Hepatocyte (in vitro differentiated cells): ENCODE measurements around the gene POLG. TPM values are rescaled to one million over a fixed set of nuclear protein-coding genes. Genes with fewer than 3 reads are reported as not detected.

Experiments
- DNase-seq: peaks from one replicate; pipeline ENCODE4 v3.0.0-alpha.2; 2016; ENCODE audit warnings: low spot score
- H2AFZ ChIP-seq: fragments of 200-600 bp; sonication (generic); 2 replicates; pipeline ENCODE4 v1.6.0; 2016; ENCODE audit warnings: antibody characterized with exemption, mild to moderate bottlenecking
- H3K27ac ChIP-seq: fragments of 200-600 bp; sonication (generic); 2 replicates; pipeline ENCODE4 v1.5.1; 2016; ENCODE audit warnings: mild to moderate bottlenecking
- H3K27me3 ChIP-seq: fragments of 200-600 bp; sonication (generic); 2 replicates; pipeline ENCODE4 v1.6.1; 2016
- H3K36me3 ChIP-seq: fragments of 200-600 bp; sonication (generic); replicated peaks from 2 replicates; pipeline ENCODE4 v1.5.1; 2016; ENCODE audit warnings: low read depth; ENCODE audit not compliant: insufficient read depth
- H3K4me1 ChIP-seq: fragments of 200-600 bp; sonication (generic); 2 replicates; pipeline ENCODE4 v1.5.1; 2016; ENCODE audit warnings: mild to moderate bottlenecking, moderate library complexity; ENCODE audit not compliant: insufficient read depth
- H3K4me2 ChIP-seq: fragments of 200-600 bp; sonication (generic); 2 replicates; pipeline ENCODE4 v1.6.0; 2016
- H3K4me3 ChIP-seq: fragments of 200-600 bp; sonication (generic); 2 replicates; pipeline ENCODE4 v1.5.1; 2016; ENCODE audit warnings: mild to moderate bottlenecking
- H3K79me2 ChIP-seq: fragments of 200-600 bp; sonication (generic); 2 replicates; pipeline ENCODE4 v1.6.0; 2017; ENCODE audit warnings: mild to moderate bottlenecking
- H3K9me2 ChIP-seq: fragments of 200-600 bp; sonication (generic); replicated peaks from 2 replicates; pipeline ENCODE4 v1.6.0; 2017; ENCODE audit warnings: mild to moderate bottlenecking; ENCODE audit not compliant: insufficient read depth
- H3K9me3 ChIP-seq: fragments of 200-600 bp; sonication (generic); 2 replicates; pipeline ENCODE4 v1.5.1; 2016; ENCODE audit warnings: low read depth, mild to moderate bottlenecking
- H4K20me1 ChIP-seq: fragments of 200-600 bp; sonication (generic); 2 replicates; pipeline ENCODE4 v1.6.0; 2016; ENCODE audit warnings: mild to moderate bottlenecking; ENCODE audit not compliant: insufficient read depth, poor library complexity, severe bottlenecking
- CTCF ChIP-seq: fragments of 200-600 bp; sonication (generic); IDR thresholded peaks from 2 replicates; pipeline ENCODE4 v1.5.1; 2016; ENCODE audit warnings: antibody characterized with exemption, mild to moderate bottlenecking; ENCODE audit not compliant: poor library complexity
- EZH2 ChIP-seq: fragments of 200-600 bp; sonication (generic); IDR thresholded peaks from 2 replicates; pipeline ENCODE4 v1.6.1; 2016; ENCODE audit warnings: antibody characterized with exemption, mild to moderate bottlenecking, borderline replicate concordance
- EZH2phosphoT487 ChIP-seq: fragments of 200-600 bp; sonication (generic); IDR thresholded peaks from one replicate; pipeline ENCODE4 v1.6.1; 2018; ENCODE audit warnings: antibody characterized with exemption, mild to moderate bottlenecking, low read depth, moderate library complexity; ENCODE audit not compliant: unreplicated experiment, severe bottlenecking
- WGBS: methylation state at CpG from one replicate; pipeline ENCODE4 v1.1.6; 2016; ENCODE audit warnings: low lambda C conversion rate; ENCODE audit errors: missing lambda C conversion rate; 5-methylcytosine and 5-hydroxymethylcytosine counted together
- polyA plus RNA-seq: library from polyadenylated mRNA; unstranded; fragments of >200 nt; fragmentation: Nextera tagmentation; extraction: Ambion mirVana; gene quantifications from 2 replicates; pipeline ENCODE4 v1.2.1, GENCODE V29; 2016
- total RNA-seq: library from RNA; depleted of rRNA; stranded (reverse); fragments of >200 nt; gene quantifications from 2 replicates; pipeline ENCODE4 v1.2.3, GENCODE V29; 2014

POLG gene
- total RNA-seq (28.0 and 54.0 TPM in 2 replicates), polyA plus RNA-seq (34.0 and 44.1 TPM in 2 replicates)

- Histone ChIP-seq H2AFZ (peak within 1 kb of the TSS; percentile 66), H4K20me1 (peaks cover 40% of the 10 kb centered on the region), H3K9me3 (no peaks in the 10 kb centered on the region), H3K27ac (peak within 1 kb of the TSS; percentile 97), H3K36me3 (no peaks in the 10 kb centered on the region), H3K4me1 (peaks cover 17% of the 10 kb centered on the region), H3K79me2 (peaks cover 43% of the 10 kb centered on the region), H3K9me2 (no peaks in the 10 kb centered on the region), H3K4me3 (peak within 1 kb of the TSS; percentile 81), H3K27me3 (no peaks in the 10 kb centered on the region), H3K4me2 (peak within 1 kb of the TSS; percentile 95)
- no peak for TF ChIP-seq EZH2
- no peak for TF ChIP-seq CTCF
- TF ChIP-seq EZH2phosphoT487 = no peak
- under 1% methylated on average over 65 of the region's 85 CpGs for WGBS
- peak; percentile 99 for DNase-seq
Measured at GRCh38 chr15:89334510-89335297, at the start of gene POLG. TSS of gene POLG (minus strand) at chr15:89334824. CDS start at chr15:89333754, 1,070 bp downstream.

GRCh38 chr15:89384176-89384604 lies 49.6 kb upstream of the POLG start:
- peak overlapping the region; percentile 55 for H3K4me2 ChIP-seq
- no peak for DNase-seq
- no peaks in the 10 kb centered on the region for H3K36me3 ChIP-seq
- no peaks in the 10 kb centered on the region for H3K9me3 ChIP-seq
- H2AFZ ChIP-seq = no peak overlapping the region
- no peaks in the 10 kb centered on the region for H4K20me1 ChIP-seq
- H3K79me2 ChIP-seq = no peaks in the 10 kb centered on the region
- peaks cover 52% of the 10 kb centered on the region for H3K27me3 ChIP-seq
- H3K27ac ChIP-seq = peak overlapping the region; percentile 73
- 30% methylated on average over 3 of the region's 3 CpGs for WGBS
- no peak for TF ChIP-seq EZH2phosphoT487
- TF ChIP-seq EZH2 = no peak
- no peak for TF ChIP-seq CTCF
- peaks cover 18% of the 10 kb centered on the region for H3K4me1 ChIP-seq
- H3K4me3 ChIP-seq = no peak overlapping the region
- H3K9me2 ChIP-seq = no peaks in the 10 kb centered on the region

- H3K27me3 ChIP-seq = peaks cover 55% of the 10 kb centered on the region
- no peaks in the 10 kb centered on the region for H3K36me3 ChIP-seq
- no peak overlapping the region for H2AFZ ChIP-seq
- no peaks in the 10 kb centered on the region for H3K9me2 ChIP-seq
- H3K79me2 ChIP-seq = no peaks in the 10 kb centered on the region
- no peaks in the 10 kb centered on the region for H3K9me3 ChIP-seq
- H3K4me2 ChIP-seq = peak overlapping the region; percentile 55
- TF ChIP-seq EZH2 = no peak
- no peak for TF ChIP-seq EZH2phosphoT487
- no peak for TF ChIP-seq CTCF
- H4K20me1 ChIP-seq = no peaks in the 10 kb centered on the region
- H3K4me1 ChIP-seq = peaks cover 24% of the 10 kb centered on the region
- DNase-seq = peak; percentile 95
- 19% methylated on average over 10 of the region's 10 CpGs for WGBS
- H3K27ac ChIP-seq = peak overlapping the region; percentile 73
- no peak overlapping the region for H3K4me3 ChIP-seq
Measured at GRCh38 chr15:89383365-89384175, 48.9 kb upstream of the POLG start.
